Transverse colon (tissue), 4 donors: ENCODE data around the gene LRRC49. TPM values are rescaled to one million over a fixed set of nuclear protein-coding genes. Genes with fewer than 3 reads are reported as not detected.

Source experiments
- DNase-seq: peaks from one replicate; pipeline ENCODE4 v3.0.0-alpha.2; 2019
- H3K27ac ChIP-seq, 4 donors: fragments of 200-600 bp; sonication (generic); 2 replicates each; pipeline ENCODE4 v1.5.1; 2016 to 2018; ENCODE audit warnings: inconsistent platforms in 4 of 4
- H3K27me3 ChIP-seq: fragments of 200-600 bp; sonication (generic); 2 replicates; pipeline ENCODE4 v1.5.1; 2017; ENCODE audit warnings: inconsistent platforms
- H3K36me3 ChIP-seq, 4 donors: fragments of 200-600 bp; sonication (generic); 2 replicates each; pipeline ENCODE4 v1.5.1; 2017 to 2019; ENCODE audit warnings: inconsistent platforms in 4 of 4
- H3K4me1 ChIP-seq, 4 donors: fragments of 200-600 bp; sonication (generic); 2 replicates each; pipeline ENCODE4 v1.5.1; 2017 to 2020; ENCODE audit warnings: inconsistent platforms in 4 of 4
- H3K4me3 ChIP-seq, 4 donors: fragments of 200-600 bp; sonication (generic); 1 replicate in 1 of 4; 2 replicates in 3 of 4; pipeline versions ENCODE4 v1.5.1 to v1.6.1; 2017 to 2019; ENCODE audit warnings: inconsistent platforms in 4 of 4
- H3K9me3 ChIP-seq, 2 donors: fragments of 200-600 bp; sonication (generic); 2 replicates each; pipeline ENCODE4 v1.5.1; 2017 to 2019; ENCODE audit warnings: inconsistent platforms in 2 of 2
- CTCF ChIP-seq, 5 experiments: fragments of 200-600 bp in 3 of 5; fragments of 450-650 bp in 2 of 5; sonication (generic) in 3 of 5; IDR thresholded peaks; 1 replicate in 2 of 5; 2 replicates in 3 of 5; pipeline ENCODE4 v1.5.1; 2016 to 2017; ENCODE audit warnings: antibody characterized with exemption in 5 of 5, inconsistent platforms in 3 of 5, mild to moderate bottlenecking in 2 of 5, moderate library complexity in 1 of 5
- EP300 ChIP-seq: sonication (generic); formaldehyde crosslinking; IDR thresholded peaks from one replicate; pipeline ENCODE4 v1.6.1; 2017; ENCODE audit warnings: antibody characterized with exemption, low read depth
- POLR2A ChIP-seq: fragments of 450-650 bp; IDR thresholded peaks from one replicate; pipeline ENCODE4 v1.6.1; 2016; ENCODE audit warnings: antibody characterized with exemption, mild to moderate bottlenecking, moderate library complexity
- POLR2AphosphoS5 ChIP-seq, 3 donors: sonication (generic); formaldehyde crosslinking; IDR thresholded peaks; one replicate each; pipeline ENCODE4 v1.6.1; 2016; ENCODE audit warnings: antibody characterized with exemption in 3 of 3
- WGBS, 2 donors: methylation state at CpG; one replicate each; pipeline ENCODE4 v1.1.5; 2018; ENCODE audit warnings: low coverage in 1 of 2; 5-methylcytosine and 5-hydroxymethylcytosine counted together
- in situ Hi-C, 4 donors: fragments of 200-750 bp; cut with MboI; loops; one replicate each; pipeline versions ENCODE4 v1.15.0 to v1.15.1; 2017; ENCODE audit warnings: low sequenced_read_pairs in 3 of 4, low pct_ligation_motif_present in 1 of 4, low pct_unique_long_range_greater_than_20kb in 1 of 4
- intact Hi-C: fragments of 100-400 bp; cut with DNase I; formaldehyde crosslinking; loops from one replicate; pipeline ENCODE4 v1.15.1; 2023; ENCODE audit warnings: low total_unique reads
- total RNA-seq, 4 donors: library from RNA; depleted of rRNA; stranded (reverse); fragments of >200 nt; gene quantifications; one replicate each; pipeline ENCODE4 v1.1.0, GENCODE V29; 2016

The LRRC49 gene
- total RNA-seq, 4 donors from 2014 or later = 2.2 to 5.2 (median 4.8) TPM; not detected in 1

DNA sequence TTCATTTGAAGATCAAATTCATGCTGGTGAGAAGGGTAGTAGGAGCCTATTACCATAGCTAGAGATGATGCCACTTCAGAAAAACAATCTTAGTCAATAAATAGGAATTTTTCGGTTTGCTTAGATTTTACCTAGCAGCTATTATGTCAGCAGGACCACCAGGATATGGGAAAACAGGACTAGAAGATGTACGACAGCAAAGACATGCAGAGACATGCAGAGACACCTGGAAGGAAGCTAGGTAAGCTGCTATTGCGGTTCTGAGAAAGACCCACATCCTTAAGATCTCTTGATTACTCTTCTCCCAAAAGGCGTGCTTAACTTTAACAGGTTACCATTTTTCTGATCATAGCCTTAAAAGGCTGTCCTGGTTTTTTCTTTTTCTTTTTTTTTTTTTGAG lies 157.8 kb downstream of the LRRC49 start:
- no peak overlapping the region for H3K27ac ChIP-seq
- no peak for TF ChIP-seq POLR2AphosphoS5 (IDR thresholded peaks at IDR 0.05)
- 67 to 69% methylated on average over 4 of the region's 4 CpGs for WGBS, 2 donors
- no peaks in the 10 kb centered on the region for H3K9me3 ChIP-seq
- DNase-seq = no peak
- intact Hi-C loops = no loop called here
- in situ Hi-C loops = no loop called here
- H3K27me3 ChIP-seq = no peaks in the 10 kb centered on the region
- peaks cover 0 to 16% (median 7%) of the 10 kb centered on the region in 4 donors for H3K4me1 ChIP-seq
- H3K4me3 ChIP-seq = no peak overlapping the region
- H3K36me3 ChIP-seq = no peaks in the 10 kb centered on the region

- no peaks in the 10 kb centered on the region for H3K9me3 ChIP-seq
- H3K27me3 ChIP-seq = no peaks in the 10 kb centered on the region
- WGBS, 2 donors = 81 to 88% methylated on average over 1 of the region's 1 CpG
- H3K27ac ChIP-seq = no peak overlapping the region
- no peaks in the 10 kb centered on the region for H3K36me3 ChIP-seq
- intact Hi-C loops (no loop called here), in situ Hi-C loops (no loop called here)
- no peak for DNase-seq
- H3K4me1 ChIP-seq = peaks cover 0 to 17% (median 7%) of the 10 kb centered on the region in 4 donors
- H3K4me3 ChIP-seq = no peak overlapping the region
- TF ChIP-seq CTCF (IDR thresholded peaks at IDR 0.05) = no peak
- TF ChIP-seq POLR2A = no peak
- TF ChIP-seq POLR2AphosphoS5 (IDR thresholded peaks at IDR 0.05) = no peak
- no peak for TF ChIP-seq EP300
These were observed 158.9 kb downstream of the LRRC49 start for GRCh38 chr15:71051539-71051938.

GRCh38 chr15:71052356-71052755 lies 159.7 kb downstream of the LRRC49 start:
- intact Hi-C loops = no loop called here
- 77 to 91% methylated on average over 1 to 2 of the region's 2 CpGs for whole genome bisulfite sequencing, 2 donors

GRCh38 chr15:71054286-71054952 lies 161.8 kb downstream of the LRRC49 start:
- intact Hi-C loops (no loop called here), in situ Hi-C loops (no loop called here)
- no peaks in the 10 kb centered on the region for H3K27me3 ChIP-seq
- H3K4me3 ChIP-seq = no peak overlapping the region
- peak overlapping the region; percentile 23 to 54 (median 45) for H3K27ac ChIP-seq
- WGBS, 2 donors = 21 to 30% methylated on average over 2 of the region's 2 CpGs
- no peak for TF ChIP-seq CTCF (IDR thresholded peaks at IDR 0.05)
- no peak for TF ChIP-seq POLR2A
- TF ChIP-seq EP300 = no peak
- TF ChIP-seq POLR2AphosphoS5 (IDR thresholded peaks at IDR 0.05) = no peak
- no peak for DNase-seq
- peaks cover 0 to 17% (median 7%) of the 10 kb centered on the region in 4 donors for H3K4me1 ChIP-seq
- no peaks in the 10 kb centered on the region for H3K36me3 ChIP-seq
- peaks cover 0 to 7% of the 10 kb centered on the region in 2 donors for H3K9me3 ChIP-seq

More at GRCh38 chr15:71052356-71052755, 159.7 kb downstream of the LRRC49 start:
- H3K36me3 ChIP-seq = no peaks in the 10 kb centered on the region
- H3K27ac ChIP-seq = no peak overlapping the region
- in situ Hi-C loops = no loop called here
- no peak overlapping the region for H3K4me3 ChIP-seq
- no peak for DNase-seq
- H3K27me3 ChIP-seq = no peaks in the 10 kb centered on the region
- no peak for TF ChIP-seq POLR2A
- TF ChIP-seq EP300 = no peak
- TF ChIP-seq POLR2AphosphoS5 (IDR thresholded peaks at IDR 0.05) = no peak
- TF ChIP-seq CTCF (IDR thresholded peaks at IDR 0.05) = no peak
- H3K9me3 ChIP-seq = no peaks in the 10 kb centered on the region
- H3K4me1 ChIP-seq = peaks cover 0 to 17% (median 7%) of the 10 kb centered on the region in 4 donors

- no peak for DNase-seq
- Histone ChIP-seq H3K4me3 (no peak overlapping the region), H3K4me1 (peaks cover 0 to 17% (median 7%) of the 10 kb centered on the region in 4 donors), H3K9me3 (peaks cover 0 to 8% of the 10 kb centered on the region in 2 donors), H3K27ac (no peak overlapping the region), H3K27me3 (no peaks in the 10 kb centered on the region), H3K36me3 (no peaks in the 10 kb centered on the region)
- peak in 1 of 3 donors; percentile 8 for TF ChIP-seq POLR2AphosphoS5 (IDR thresholded peaks at IDR 0.05)
- no peak for TF ChIP-seq POLR2A
- intact Hi-C loops (no loop called here), in situ Hi-C loops (no loop called here)
- WGBS, 2 donors = 10 to 28% methylated on average over 1 of the region's 1 CpG
These were observed 162.8 kb downstream of the LRRC49 start for GRCh38 chr15:71055461-71055860.
